ENCODE measurements around the gene CCDC17. TPM values are rescaled to one million over a fixed set of nuclear protein-coding genes. Genes with fewer than 3 reads are reported as not detected.

Gene CCDC17
- total and polyA plus RNA-seq, 2 experiments from 2014 or later, result 0.73 to 1.4 TPM

DNA sequence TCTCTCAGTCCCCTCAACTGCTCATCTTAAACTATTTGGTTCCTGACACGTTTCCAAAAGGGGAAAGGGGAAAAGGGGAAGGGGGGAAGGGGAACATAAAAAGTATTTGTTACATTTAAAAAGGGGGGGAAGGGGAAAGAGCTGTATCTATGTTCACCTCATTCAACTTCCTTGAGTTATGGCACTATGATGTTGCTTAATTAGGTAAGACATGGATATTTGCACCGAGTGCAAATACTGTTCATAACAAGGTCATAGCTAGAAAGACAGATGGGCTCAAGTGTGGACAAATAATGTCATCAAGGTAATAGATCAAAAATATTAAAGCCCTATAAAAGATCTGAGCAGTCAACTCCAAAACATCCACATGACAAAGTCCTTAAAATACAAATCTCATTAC, 36.5 kb upstream of the CCDC17 start:
- Histone ChIP-seq H3K4me2 (no peak overlapping the region), H2AFZ (no peak overlapping the region), H3K27me3 (no peaks in the 10 kb centered on the region), H3K9me3 (ENCODE audit: low read depth) (no peaks in the 10 kb centered on the region), H3K36me3 (replicated peaks; ENCODE audit: insufficient read depth, low read depth) (no peaks in the 10 kb centered on the region), H3K4me3 (no peak overlapping the region), H4K20me1 (ENCODE audit: insufficient read depth, poor library complexity, severe bottlenecking) (peaks cover 57% of the 10 kb centered on the region), H3K9me2 (replicated peaks; ENCODE audit: insufficient read depth) (no peaks in the 10 kb centered on the region), H3K79me2 (peaks cover 94% of the 10 kb centered on the region), H3K4me1 (ENCODE audit: insufficient read depth) (peaks cover 6% of the 10 kb centered on the region), H3K27ac (no peak overlapping the region)
- DNase-seq (ENCODE audit: low spot score), result no peak
- TF ChIP-seq CTCF (IDR thresholded peaks at IDR 0.05; ENCODE audit: poor library complexity) (no peak), EZH2phosphoT487 (IDR thresholded peaks at IDR 0.05; ENCODE audit: low read depth, severe bottlenecking, unreplicated experiment) (no peak), EZH2 (IDR thresholded peaks at IDR 0.05; ENCODE audit: borderline replicate concordance) (no peak)
- 94% methylated on average over 2 of the region's 2 CpGs for WGBS (ENCODE audit: low lambda C conversion rate, missing lambda C conversion rate)

- Histone ChIP-seq H3K4me1 (ENCODE audit: insufficient read depth) (peaks cover 6% of the 10 kb centered on the region), H3K36me3 (replicated peaks; ENCODE audit: insufficient read depth, low read depth) (no peaks in the 10 kb centered on the region), H4K20me1 (ENCODE audit: insufficient read depth, poor library complexity, severe bottlenecking) (peaks cover 45% of the 10 kb centered on the region), H3K79me2 (peaks cover 94% of the 10 kb centered on the region), H2AFZ (no peak overlapping the region), H3K27ac (peak overlapping the region; percentile 14), H3K9me2 (replicated peaks; ENCODE audit: insufficient read depth) (no peaks in the 10 kb centered on the region), H3K9me3 (ENCODE audit: low read depth) (no peaks in the 10 kb centered on the region), H3K4me3 (no peak overlapping the region), H3K27me3 (no peaks in the 10 kb centered on the region), H3K4me2 (peak overlapping the region; percentile 4)
- no peak for DNase-seq (ENCODE audit: low spot score)
- 97% methylated on average over 2 of the region's 2 CpGs for WGBS (ENCODE audit: low lambda C conversion rate, missing lambda C conversion rate)
- TF ChIP-seq EZH2 (IDR thresholded peaks at IDR 0.05; ENCODE audit: borderline replicate concordance) (no peak), CTCF (IDR thresholded peaks at IDR 0.05; ENCODE audit: poor library complexity) (no peak), EZH2phosphoT487 (IDR thresholded peaks at IDR 0.05; ENCODE audit: low read depth, severe bottlenecking, unreplicated experiment) (no peak)
Measured at GRCh38 chr1:45659222-45659621, 35.4 kb upstream of the CCDC17 start.

DNA sequence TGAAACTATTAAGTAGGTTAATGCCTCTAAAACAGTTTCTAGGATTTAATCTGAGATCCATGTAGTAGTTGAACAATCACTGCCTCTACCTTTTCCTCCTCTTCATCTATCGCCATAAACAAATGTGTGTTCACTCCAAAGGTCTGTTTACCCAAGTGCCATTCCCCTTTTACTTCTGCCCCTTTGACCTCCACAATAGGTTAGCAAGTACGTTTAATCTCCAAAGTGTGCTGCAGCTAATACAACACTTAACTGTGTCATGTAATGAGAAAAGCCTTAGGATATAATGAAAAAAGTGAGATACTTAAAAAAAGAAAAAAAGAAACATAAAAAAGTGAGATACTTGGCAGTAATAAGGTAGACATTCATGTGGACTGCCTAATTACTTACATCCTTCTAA, 34.3 kb upstream of the CCDC17 start:
- 64% methylated on average over 2 of the region's 2 CpGs for WGBS (ENCODE audit: low lambda C conversion rate, missing lambda C conversion rate)
- no peaks in the 10 kb centered on the region for H3K9me2 ChIP-seq (replicated peaks; ENCODE audit: insufficient read depth)
- H3K4me1 ChIP-seq (ENCODE audit: insufficient read depth), result peaks cover 6% of the 10 kb centered on the region
- peak overlapping the region; percentile 4 for H3K4me2 ChIP-seq
- no peaks in the 10 kb centered on the region for H3K36me3 ChIP-seq (replicated peaks; ENCODE audit: insufficient read depth, low read depth)
- peak; percentile 5 for DNase-seq (ENCODE audit: low spot score)
- H3K9me3 ChIP-seq (ENCODE audit: low read depth), result no peaks in the 10 kb centered on the region
- no peak overlapping the region for H2AFZ ChIP-seq
- H4K20me1 ChIP-seq (ENCODE audit: insufficient read depth, poor library complexity, severe bottlenecking), result peaks cover 35% of the 10 kb centered on the region
- TF ChIP-seq EZH2 (IDR thresholded peaks at IDR 0.05; ENCODE audit: borderline replicate concordance) (no peak), CTCF (IDR thresholded peaks at IDR 0.05; ENCODE audit: poor library complexity) (no peak), EZH2phosphoT487 (IDR thresholded peaks at IDR 0.05; ENCODE audit: low read depth, severe bottlenecking, unreplicated experiment) (no peak)
- H3K27me3 ChIP-seq, result no peaks in the 10 kb centered on the region
- peaks cover 92% of the 10 kb centered on the region for H3K79me2 ChIP-seq
- peak overlapping the region; percentile 14 for H3K27ac ChIP-seq
- no peak overlapping the region for H3K4me3 ChIP-seq

Measured in hepatocyte (in vitro differentiated cells).